Neural cell (in vitro differentiated cells): ENCODE data around the gene NOMO2. TPM values are rescaled to one million over a fixed set of nuclear protein-coding genes. Genes with fewer than 3 reads are reported as not detected.
"Not testable (repeated sequence)": the region's sequence is repeated elsewhere in the genome, so short reads cannot be mapped to it uniquely, and the experiment has no call there.

ENCODE experiments used
- H2AFZ ChIP-seq: fragments of 200-600, 300-800 bp; sonication (generic), shearing (Covaris generic); 2 replicates; pipeline ENCODE4 v1.6.0; 2014; ENCODE audit warnings: low read depth, mild to moderate bottlenecking, antibody characterized with exemption, low read length, moderate library complexity
- H3F3A ChIP-seq: fragments of 200-600 bp; shearing (Covaris generic); 2 replicates; pipeline ENCODE4 v1.6.1; 2016; ENCODE audit warnings: mild to moderate bottlenecking, moderate library complexity, mixed read lengths, antibody characterized with exemption, low read length; ENCODE audit not compliant: insufficient read depth, poor library complexity, severe bottlenecking
- H3K27ac ChIP-seq: fragments of 200-600, 300-800 bp; sonication (generic), shearing (Covaris generic); 2 replicates; pipeline ENCODE4 v1.5.1; 2014; ENCODE audit warnings: mild to moderate bottlenecking, low read length, moderate library complexity
- H3K27me3 ChIP-seq: fragments of 300-800, 200-600 bp; sonication (generic), shearing (Covaris generic); 2 replicates; pipeline ENCODE4 v1.6.0; 2014; ENCODE audit warnings: mild to moderate bottlenecking, low read depth, low read length, moderate library complexity; ENCODE audit not compliant: insufficient read depth
- H3K36me3 ChIP-seq: fragments of 300-800, 200-600 bp; sonication (generic), shearing (Covaris generic); 2 replicates; pipeline ENCODE4 v1.5.1; 2014; ENCODE audit warnings: mild to moderate bottlenecking, antibody characterized with exemption, low read length, moderate library complexity; ENCODE audit not compliant: insufficient read depth
- H3K4me2 ChIP-seq: fragments of 300-800, 200-600 bp; sonication (generic), shearing (Covaris generic); 2 replicates; pipeline ENCODE4 v1.6.0; 2014; ENCODE audit warnings: mild to moderate bottlenecking, low read length
- H3K4me3 ChIP-seq: fragments of 300-800, 200-600 bp; sonication (generic), shearing (Covaris generic); 2 replicates; pipeline ENCODE4 v1.5.1; 2014; ENCODE audit warnings: mild to moderate bottlenecking, low read length, moderate library complexity
- H3K79me2 ChIP-seq: fragments of 200-600 bp; shearing (Covaris generic); replicated peaks from 2 replicates; pipeline ENCODE4 v1.6.0; 2014; ENCODE audit warnings: mild to moderate bottlenecking, low read length, moderate library complexity; ENCODE audit not compliant: insufficient read depth
- H3K9ac ChIP-seq: fragments of 300-800, 200-600 bp; sonication (generic), shearing (Covaris generic); 2 replicates; pipeline ENCODE4 v1.6.1; 2016; ENCODE audit warnings: mild to moderate bottlenecking, low read length, mixed read lengths
- H3K9me2 ChIP-seq: fragments of 200-600 bp; shearing (Covaris generic); 2 replicates; pipeline ENCODE4 v1.6.1; 2016; ENCODE audit warnings: mild to moderate bottlenecking, low read length, mixed read lengths; ENCODE audit not compliant: insufficient read depth
- H3K9me3 ChIP-seq: fragments of 200-600, 300-800 bp; sonication (generic), shearing (Covaris generic); 2 replicates; pipeline ENCODE4 v1.6.1; 2016; ENCODE audit warnings: mild to moderate bottlenecking, mixed run types, low read length, moderate library complexity, mixed read lengths
- H4K20me1 ChIP-seq: fragments of 200-600 bp; shearing (Covaris generic); 2 replicates; pipeline ENCODE4 v1.6.1; 2016; ENCODE audit warnings: mild to moderate bottlenecking, mixed run types; ENCODE audit not compliant: insufficient read depth
- polyA plus RNA-seq: library from polyadenylated mRNA; depleted of rRNA; stranded (reverse); fragments of >200 nt; gene quantifications from 2 replicates; pipeline ENCODE4 v1.2.3, GENCODE V29; 2014

Gene NOMO2
- polyA plus RNA-seq, 1 donor from 2014 or later: 55.8 TPM

DNA sequence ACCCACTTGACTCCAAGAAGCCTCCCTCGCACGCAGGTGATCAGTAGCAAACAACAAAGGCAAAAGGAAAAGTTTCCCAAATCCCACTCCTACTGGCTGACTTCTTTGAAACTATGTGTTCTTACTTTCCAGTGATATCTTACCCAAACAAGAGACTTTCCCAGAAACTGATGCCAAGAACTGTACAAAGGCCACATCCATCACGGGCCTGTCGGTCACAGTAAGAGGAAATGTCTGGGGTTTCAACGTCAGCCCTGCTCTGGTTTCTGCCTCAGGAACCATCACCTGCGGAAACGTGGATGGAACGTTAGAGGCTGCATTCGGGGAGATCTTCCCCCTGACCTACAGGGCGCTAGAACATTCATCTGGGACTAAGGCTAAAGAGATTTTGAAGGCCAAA is 30.6 kb downstream of the NOMO2 start:
- not testable (repeated sequence) for H3F3A ChIP-seq, H3K36me3 ChIP-seq, H3K79me2 ChIP-seq, H3K9me3 ChIP-seq, H3K27me3 ChIP-seq, H3K4me3 ChIP-seq, H2AFZ ChIP-seq, H3K27ac ChIP-seq, H3K9me2 ChIP-seq, H4K20me1 ChIP-seq, H3K4me2 ChIP-seq, H3K9ac ChIP-seq

- H3K9ac ChIP-seq, H3K4me2 ChIP-seq, H3K9me3 ChIP-seq, H3K9me2 ChIP-seq, H3K36me3 ChIP-seq, H2AFZ ChIP-seq, H4K20me1 ChIP-seq, H3K27ac ChIP-seq, H3F3A ChIP-seq, H3K27me3 ChIP-seq, H3K79me2 ChIP-seq, H3K4me3 ChIP-seq: not testable (repeated sequence)
Measured at GRCh38 chr16:18530329-18530728, 31.6 kb downstream of the NOMO2 start.

DNA sequence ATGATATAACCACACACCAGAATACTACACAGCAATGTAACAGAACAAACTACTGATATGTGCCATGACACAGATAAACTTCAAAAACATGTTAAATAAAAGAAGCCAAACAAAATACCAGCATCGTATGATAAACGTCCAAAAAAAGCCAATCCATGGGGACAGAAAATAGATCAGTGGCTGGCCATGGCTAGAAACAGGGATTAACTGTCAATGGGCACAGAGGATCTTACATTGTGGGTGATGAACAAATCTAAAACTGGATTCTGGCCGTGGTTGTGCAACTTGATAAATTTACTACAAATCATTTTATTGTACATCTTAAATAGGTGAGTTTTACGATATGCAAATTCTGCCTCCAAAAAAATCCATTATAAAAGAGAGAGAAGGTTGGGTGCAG is 35.4 kb downstream of the NOMO2 start:
- not testable (repeated sequence) for H3K27me3 ChIP-seq, H3K9ac ChIP-seq, H2AFZ ChIP-seq, H3K4me3 ChIP-seq, H3K79me2 ChIP-seq, H3K9me3 ChIP-seq, H4K20me1 ChIP-seq, H3K27ac ChIP-seq, H3K9me2 ChIP-seq, H3K4me2 ChIP-seq, H3F3A ChIP-seq, H3K36me3 ChIP-seq

DNA sequence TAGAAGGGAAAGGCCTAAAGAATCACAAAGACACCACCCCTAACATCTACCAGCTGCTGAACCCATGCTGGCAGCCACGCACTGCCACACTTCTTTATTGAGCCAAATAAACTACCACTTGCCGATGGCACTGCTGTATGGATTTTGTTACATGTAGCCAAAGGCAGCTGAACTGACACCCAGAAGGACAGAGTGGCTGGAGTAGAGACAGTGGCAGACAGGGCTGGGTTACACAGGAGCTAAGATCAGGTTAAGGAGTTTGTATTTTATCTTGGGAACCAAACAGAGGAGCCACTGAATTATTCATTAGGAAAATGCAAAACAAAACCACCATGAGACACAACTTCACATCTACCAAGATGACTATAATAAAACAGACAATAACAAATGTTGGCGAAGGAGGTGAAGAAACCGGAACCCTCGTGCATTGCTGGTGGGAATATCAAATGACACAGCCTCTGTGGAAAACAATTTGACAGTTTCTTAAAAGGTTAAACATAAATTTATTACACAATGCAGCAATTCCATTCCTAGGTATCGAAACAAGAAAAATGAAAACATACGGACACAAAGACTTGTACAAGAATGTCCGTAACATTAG is 35.9 kb downstream of the NOMO2 start:
- H3K9me2 ChIP-seq, H3F3A ChIP-seq, H3K9ac ChIP-seq, H3K27ac ChIP-seq, H3K79me2 ChIP-seq, H4K20me1 ChIP-seq, H3K4me2 ChIP-seq, H3K27me3 ChIP-seq, H3K9me3 ChIP-seq, H3K36me3 ChIP-seq, H2AFZ ChIP-seq, H3K4me3 ChIP-seq: not testable (repeated sequence)

GRCh38 chr16:18522637-18523036 is 39.3 kb downstream of the NOMO2 start:
- H4K20me1 ChIP-seq, H3K9me3 ChIP-seq, H3K9me2 ChIP-seq, H3K4me3 ChIP-seq, H3K79me2 ChIP-seq, H3K4me2 ChIP-seq, H2AFZ ChIP-seq, H3K27ac ChIP-seq, H3K27me3 ChIP-seq, H3K36me3 ChIP-seq, H3F3A ChIP-seq, H3K9ac ChIP-seq: not testable (repeated sequence)

DNA sequence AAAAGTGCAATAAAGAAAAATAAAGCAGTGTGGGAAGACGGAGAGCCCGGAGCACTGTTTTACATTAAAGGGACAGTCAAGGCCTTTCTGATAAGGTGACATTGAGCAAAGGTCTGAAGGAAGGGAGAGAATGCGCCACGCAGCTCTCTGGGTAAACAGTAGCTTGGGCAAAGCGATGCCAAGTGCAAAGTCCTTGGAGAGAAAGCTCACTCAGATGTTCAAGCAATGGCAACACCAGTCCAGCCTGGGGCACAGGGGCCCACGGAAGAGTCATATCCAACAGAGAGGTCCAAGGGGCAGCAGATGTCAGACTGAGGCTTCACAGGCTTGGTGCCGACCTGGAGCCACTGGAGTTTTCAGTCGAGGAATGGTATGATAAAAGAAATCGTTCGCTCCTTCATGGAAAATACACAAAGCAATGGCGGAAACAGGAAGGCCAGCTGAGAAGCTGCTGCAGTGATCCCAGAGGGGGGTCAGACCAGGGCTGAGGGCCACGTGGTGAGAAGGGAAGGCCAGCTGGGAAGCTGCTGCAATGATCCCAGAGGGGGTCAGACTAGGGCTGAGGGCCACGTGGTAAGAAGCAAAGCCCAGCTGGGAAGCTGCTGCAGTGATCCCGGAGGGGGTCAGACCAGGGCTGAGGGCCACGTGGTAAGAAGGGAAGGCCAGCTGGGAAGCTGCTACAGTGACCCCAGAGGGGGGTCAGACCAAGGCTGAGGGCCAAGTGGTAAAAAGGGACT is 40.3 kb downstream of the NOMO2 start:
- not testable (repeated sequence) for H3K9ac ChIP-seq, H3K27me3 ChIP-seq, H2AFZ ChIP-seq, H3K9me3 ChIP-seq, H3K4me3 ChIP-seq, H4K20me1 ChIP-seq, H3F3A ChIP-seq, H3K36me3 ChIP-seq, H3K79me2 ChIP-seq, H3K9me2 ChIP-seq, H3K4me2 ChIP-seq, H3K27ac ChIP-seq

- H3K27me3 ChIP-seq, H3K36me3 ChIP-seq, H2AFZ ChIP-seq, H3K9ac ChIP-seq, H4K20me1 ChIP-seq, H3K9me2 ChIP-seq, H3K4me3 ChIP-seq, H3K4me2 ChIP-seq, H3F3A ChIP-seq, H3K9me3 ChIP-seq, H3K79me2 ChIP-seq, H3K27ac ChIP-seq: not testable (repeated sequence)
Measured at GRCh38 chr16:18518536-18519283, 43.2 kb downstream of the NOMO2 start.

GRCh38 chr16:18498430-18498829 is 63.5 kb downstream of the NOMO2 start:
- H3K9me3 ChIP-seq, H3K79me2 ChIP-seq, H2AFZ ChIP-seq, H3K36me3 ChIP-seq, H3K9ac ChIP-seq, H3F3A ChIP-seq, H3K4me3 ChIP-seq, H3K27ac ChIP-seq, H3K9me2 ChIP-seq, H3K4me2 ChIP-seq, H4K20me1 ChIP-seq, H3K27me3 ChIP-seq: not testable (repeated sequence)
